ENCODE measurements around the gene COPRS. TPM values are rescaled to one million over a fixed set of nuclear protein-coding genes. Genes with fewer than 3 reads are reported as not detected.

COPRS gene
- total and polyA plus RNA-seq, 2 experiments from 2014 or later: 51.5 to 62.6 TPM

DNA sequence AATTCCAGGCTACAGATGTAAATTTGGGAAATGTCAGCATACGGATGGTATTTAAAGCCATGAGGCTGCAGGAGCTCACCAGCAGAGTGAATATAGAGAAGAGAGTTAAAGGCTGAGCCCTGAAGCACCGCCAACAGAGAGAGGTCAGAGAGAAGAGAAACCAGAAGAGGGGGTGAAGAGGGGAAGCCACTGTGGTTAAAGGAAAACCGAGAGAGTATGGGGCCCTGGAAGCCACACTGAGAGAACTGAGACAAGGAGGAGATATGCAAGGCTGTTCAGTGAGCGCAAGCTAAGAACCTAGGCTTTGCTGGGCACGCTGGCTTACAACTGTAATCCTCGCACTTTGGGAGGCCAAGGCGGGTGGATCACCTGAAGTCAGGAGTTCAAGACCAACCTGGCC is 24.6 kb downstream of the COPRS start:
- no peak overlapping the region for H3K4me3 Mint-ChIP-seq
- Histone ChIP-seq H4K20me1 (replicated peaks; ENCODE audit: insufficient read depth) (no peaks in the 10 kb centered on the region), H3K36me3 (ENCODE audit: insufficient read depth) (no peaks in the 10 kb centered on the region), H3K27me3 (ENCODE audit: insufficient read depth) (no peaks in the 10 kb centered on the region), H3K9me2 (ENCODE audit: insufficient read depth) (no peaks in the 10 kb centered on the region), H3F3A (replicated peaks; ENCODE audit: low read depth) (no peaks in the 10 kb centered on the region), H3K79me2 (replicated peaks; ENCODE audit: insufficient read depth) (no peaks in the 10 kb centered on the region), H3K4me3 (no peak overlapping the region), H3K4me2 (no peak overlapping the region), H3K4me1 (ENCODE audit: insufficient read depth) (no peaks in the 10 kb centered on the region), H2AFZ (no peak overlapping the region), H3K27ac (ENCODE audit: low read depth) (no peak overlapping the region)
- no peak for DNase-seq (ENCODE audit: low spot score)
- H3K27ac Mint-ChIP-seq: no peak overlapping the region
- peaks cover 6% of the 10 kb centered on the region; the same call in 2 of the 3 replicates for H3K9me3 Mint-ChIP-seq
- TF ChIP-seq ETS1 (IDR thresholded peaks at IDR 0.05) (no peak), NANOG (IDR thresholded peaks at IDR 0.05; ENCODE audit: borderline replicate concordance) (no peak), ZNF331 (CRISPR knock-in tag; IDR thresholded peaks at IDR 0.05; ENCODE audit: low read depth) (no peak), POLR2AphosphoS5 (IDR thresholded peaks at IDR 0.05; ENCODE audit: low read depth) (no peak), ZNF462 (CRISPR knock-in tag; IDR thresholded peaks at IDR 0.05) (no peak), STAT1 (IDR thresholded peaks at IDR 0.05; ENCODE audit: unreplicated experiment) (no peak), CREB1 (CRISPR knock-in tag; IDR thresholded peaks at IDR 0.05; ENCODE audit: low read depth) (no peak)
- ATAC-seq: no peak
- no peaks in the 10 kb centered on the region for H3K36me3 Mint-ChIP-seq (ENCODE audit: low read depth)
- peaks cover 5% of the 10 kb centered on the region for H3K27me3 Mint-ChIP-seq (ENCODE audit: insufficient read depth, low read depth, poor library complexity)
- no peaks in the 10 kb centered on the region for H3K4me1 Mint-ChIP-seq

Data from GM23338 (cell line).